RCC 7860 (cell line): Measurements from ENCODE around the gene CHMP2B.
"Not testable (repeated sequence)": the region's sequence is repeated elsewhere in the genome, so short reads cannot be mapped to it uniquely, and the experiment has no call there.

Experiments
- DNase-seq: peaks from one replicate; pipeline ENCODE4 v3.0.0-alpha.2; 2015; ENCODE audit warnings: low spot score
- FAIRE-seq: peaks from 2 replicates; lab custom pipeline; 2012; peaks lifted over from hg19 to GRCh38; lab: Jason Lieb, UNC

CHMP2B gene

GRCh38 chr3:87229113-87229512, 2.0 kb downstream of the CHMP2B start:
- no peak for FAIRE-seq
- DNase-seq = no peak

- no peak for FAIRE-seq
- DNase-seq = no peak
Measured at GRCh38 chr3:87233805-87234204, 6.7 kb downstream of the CHMP2B start.

- DNase-seq = no peak
- FAIRE-seq = no peak
Measured at GRCh38 chr3:87236093-87236492, 9.0 kb downstream of the CHMP2B start.

- FAIRE-seq (no peak), DNase-seq (no peak)
Measured at GRCh38 chr3:87246662-87247429, 19.7 kb downstream of the CHMP2B start.

- FAIRE-seq = no peak
- no peak for DNase-seq
Measured at GRCh38 chr3:87247430-87247773, 20.3 kb downstream of the CHMP2B start.

- not testable (repeated sequence) for DNase-seq, FAIRE-seq
Measured at GRCh38 chr3:87248231-87248630, 21.1 kb downstream of the CHMP2B start.

- FAIRE-seq = no peak
- no peak for DNase-seq
Measured at GRCh38 chr3:87248831-87249230, 21.7 kb downstream of the CHMP2B start.

- no peak for FAIRE-seq
- DNase-seq = no peak
Measured at GRCh38 chr3:87250009-87250408, 22.9 kb downstream of the CHMP2B start.

- FAIRE-seq = peak; percentile 51
- peak; percentile 30 for DNase-seq
Measured at GRCh38 chr3:87260270-87260669, 33.2 kb downstream of the CHMP2B start.

- FAIRE-seq = no peak
- DNase-seq = no peak
Measured at GRCh38 chr3:87261925-87262324, 34.8 kb downstream of the CHMP2B start.

- no peak for DNase-seq
- FAIRE-seq = no peak
Measured at GRCh38 chr3:87267953-87268645, 41.0 kb downstream of the CHMP2B start.

GRCh38 chr3:87268646-87269211, 41.6 kb downstream of the CHMP2B start:
- DNase-seq (no peak), FAIRE-seq (no peak)

- DNase-seq (no peak), FAIRE-seq (no peak)
Measured at GRCh38 chr3:87269723-87270122, 42.6 kb downstream of the CHMP2B start.

- DNase-seq (no peak), FAIRE-seq (no peak)
Measured at GRCh38 chr3:87270908-87271700, 44.0 kb downstream of the CHMP2B start.

GRCh38 chr3:87272718-87273341, 45.7 kb downstream of the CHMP2B start:
- FAIRE-seq (no peak), DNase-seq (no peak)

- FAIRE-seq (no peak), DNase-seq (no peak)
Measured at GRCh38 chr3:87276484-87276883, 49.4 kb downstream of the CHMP2B start, which contains the start of gene POU1F1. TSS of gene POU1F1 (minus strand) at chr3:87276584. CDS start at chr3:87276462, 122 bp downstream.

GRCh38 chr3:87287011-87287410, 59.9 kb downstream of the CHMP2B start:
- peak; percentile 40 for DNase-seq
- FAIRE-seq = peak; percentile 16

- no peak for DNase-seq
- no peak for FAIRE-seq
Measured at GRCh38 chr3:87288446-87288845, 61.3 kb downstream of the CHMP2B start.

GRCh38 chr3:87298111-87298718, 71.1 kb downstream of the CHMP2B start:
- FAIRE-seq (peak; percentile 84), DNase-seq (peak; percentile 46)

- DNase-seq, FAIRE-seq: not testable (repeated sequence)
Measured at GRCh38 chr3:87305031-87305430, 77.9 kb downstream of the CHMP2B start.
